ENCODE measurements around the gene ZNF484.
"Not testable (repeated sequence)": the region's sequence is repeated elsewhere in the genome, so short reads cannot be mapped to it uniquely, and the experiment has no call there.

Gene ZNF484

DNA sequence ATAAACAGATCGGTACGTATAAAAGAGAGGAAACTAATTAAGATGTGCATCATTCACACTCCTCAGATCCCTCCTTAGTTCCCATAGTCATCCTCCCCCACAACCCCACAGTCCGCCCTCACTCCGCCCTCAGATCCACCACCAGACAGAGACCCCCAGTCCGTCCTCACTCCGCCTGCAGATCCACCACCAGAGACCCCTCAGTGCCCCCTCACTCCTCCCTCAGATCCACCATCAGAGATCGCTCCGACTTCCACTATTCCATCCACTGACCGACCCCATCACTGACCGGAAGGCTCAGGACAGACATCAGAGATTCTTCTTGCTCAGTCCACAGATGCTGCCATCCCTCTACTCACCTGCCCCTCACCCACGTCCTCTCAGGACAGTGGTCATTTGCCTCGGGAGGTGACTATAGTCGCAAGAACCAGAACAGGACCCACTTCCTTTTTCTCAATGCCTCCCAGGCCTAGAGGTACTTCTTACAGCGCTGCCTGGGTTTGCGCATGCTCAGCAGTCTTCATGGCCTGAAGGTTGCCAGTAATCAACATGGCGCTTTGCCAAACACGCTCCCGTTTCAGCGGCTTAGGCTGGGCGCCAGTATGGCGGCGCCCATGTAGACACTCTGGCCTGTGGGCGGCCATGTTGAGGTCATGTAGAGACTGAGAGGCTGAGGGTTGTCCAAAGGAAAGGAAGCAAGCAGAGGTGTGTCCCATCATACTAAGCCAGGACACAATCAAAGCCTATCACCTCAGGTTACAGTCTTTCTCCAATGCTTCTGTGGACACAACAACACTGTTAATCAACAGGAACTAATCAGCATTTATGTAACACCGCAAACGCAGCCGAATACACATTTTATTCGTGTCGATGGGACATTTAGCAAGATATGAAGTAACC is at the start of gene ZNF484:
TSS of gene ZNF484 (minus strand) at position 508 of the 900 bp plus-strand sequence. CDS start 3,009 bp downstream, outside the sequence.
- no peaks in the 10 kb centered on the region for H3K9me3 ChIP-seq (ENCODE audit: insufficient read depth, low read depth, low read length)
- H3K36me3 ChIP-seq (ENCODE audit: insufficient read depth, low read depth, low read length) = no peaks in the 10 kb centered on the region
- H3K9ac ChIP-seq (ENCODE audit: low read depth, low read length) = peak within 1 kb of the TSS; percentile 82
- peak within 1 kb of the TSS; percentile 77 for H3K4me3 ChIP-seq (ENCODE audit: low read length)
- peaks cover 11% of the 10 kb centered on the region; the same call in 1 of the 2 replicates for H3K4me1 ChIP-seq (ENCODE audit: insufficient read depth, low read length)
- no peaks in the 10 kb centered on the region for H3K27me3 ChIP-seq (ENCODE audit: insufficient read depth, low read length)
- H3K27ac ChIP-seq (ENCODE audit: low read length) = peak within 1 kb of the TSS; percentile 43

DNA sequence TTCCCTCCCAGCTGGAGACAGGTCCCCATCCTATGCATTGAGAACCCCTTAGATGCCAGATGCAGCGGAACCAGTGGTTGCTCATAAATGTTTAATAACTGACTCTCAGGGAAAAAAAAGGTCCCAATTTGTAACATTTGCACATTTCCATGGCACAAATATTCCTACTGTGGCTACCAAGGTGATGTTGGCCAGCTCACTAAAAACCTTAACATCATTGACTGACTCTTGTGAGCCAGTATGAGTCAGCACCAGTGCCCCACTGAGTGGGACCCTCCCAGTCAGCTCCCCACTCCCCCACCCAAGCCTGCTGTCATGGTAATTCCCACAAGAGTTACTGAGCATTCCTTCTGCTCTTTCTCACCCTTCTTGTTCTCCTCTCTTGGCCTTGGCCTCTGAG is 42.6 kb upstream of the ZNF484 start:
- Histone ChIP-seq H3K27me3 (ENCODE audit: insufficient read depth, low read length) (peaks cover 5% of the 10 kb centered on the region; the same call in 1 of the 2 replicates), H3K27ac (ENCODE audit: low read length) (no peak overlapping the region), H3K36me3 (ENCODE audit: insufficient read depth, low read depth, low read length) (no peaks in the 10 kb centered on the region), H3K4me3 (ENCODE audit: low read length) (no peak overlapping the region), H3K9ac (ENCODE audit: low read depth, low read length) (no peak overlapping the region), H3K4me1 (ENCODE audit: insufficient read depth, low read length) (no peaks in the 10 kb centered on the region), H3K9me3 (ENCODE audit: insufficient read depth, low read depth, low read length) (no peaks in the 10 kb centered on the region)

DNA sequence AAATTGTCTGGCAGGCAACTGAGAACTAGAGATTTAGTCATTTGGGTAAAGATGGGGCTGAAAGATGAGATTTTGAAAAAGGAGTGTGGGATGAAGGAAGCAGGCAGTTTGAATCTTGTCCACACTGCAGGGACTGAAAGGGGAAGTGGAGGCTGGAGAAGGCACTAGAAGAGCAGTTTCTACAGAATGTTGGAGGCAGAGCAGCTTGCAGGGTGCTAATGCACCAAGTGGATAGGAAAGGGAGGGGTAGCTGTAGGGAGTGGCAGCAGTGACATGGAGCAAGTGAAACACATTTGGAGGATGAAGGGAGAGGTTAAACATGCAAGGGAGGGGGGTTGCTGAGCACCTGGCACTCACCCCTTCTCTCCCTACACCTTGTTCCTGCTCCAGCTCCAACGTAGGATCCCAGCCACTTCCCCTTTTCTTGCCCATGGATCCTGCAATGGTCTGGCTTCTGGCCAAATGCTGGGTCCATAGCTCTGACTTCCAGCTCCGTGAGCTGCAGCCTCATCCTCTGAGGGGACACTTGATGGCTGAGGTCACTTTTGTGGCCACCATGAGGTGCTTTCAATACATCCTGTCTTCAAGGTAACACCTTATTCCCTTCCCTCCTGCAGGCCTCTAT is 39.5 kb upstream of the ZNF484 start:
- Histone ChIP-seq H3K4me1 (ENCODE audit: insufficient read depth, low read length) (no peaks in the 10 kb centered on the region), H3K36me3 (ENCODE audit: insufficient read depth, low read depth, low read length) (no peaks in the 10 kb centered on the region), H3K9me3 (ENCODE audit: insufficient read depth, low read depth, low read length) (no peaks in the 10 kb centered on the region), H3K27ac (ENCODE audit: low read length) (no peak overlapping the region), H3K27me3 (ENCODE audit: insufficient read depth, low read length) (peaks cover 9% of the 10 kb centered on the region; the same call in 1 of the 2 replicates), H3K9ac (ENCODE audit: low read depth, low read length) (no peak overlapping the region), H3K4me3 (ENCODE audit: low read length) (no peak overlapping the region)

DNA sequence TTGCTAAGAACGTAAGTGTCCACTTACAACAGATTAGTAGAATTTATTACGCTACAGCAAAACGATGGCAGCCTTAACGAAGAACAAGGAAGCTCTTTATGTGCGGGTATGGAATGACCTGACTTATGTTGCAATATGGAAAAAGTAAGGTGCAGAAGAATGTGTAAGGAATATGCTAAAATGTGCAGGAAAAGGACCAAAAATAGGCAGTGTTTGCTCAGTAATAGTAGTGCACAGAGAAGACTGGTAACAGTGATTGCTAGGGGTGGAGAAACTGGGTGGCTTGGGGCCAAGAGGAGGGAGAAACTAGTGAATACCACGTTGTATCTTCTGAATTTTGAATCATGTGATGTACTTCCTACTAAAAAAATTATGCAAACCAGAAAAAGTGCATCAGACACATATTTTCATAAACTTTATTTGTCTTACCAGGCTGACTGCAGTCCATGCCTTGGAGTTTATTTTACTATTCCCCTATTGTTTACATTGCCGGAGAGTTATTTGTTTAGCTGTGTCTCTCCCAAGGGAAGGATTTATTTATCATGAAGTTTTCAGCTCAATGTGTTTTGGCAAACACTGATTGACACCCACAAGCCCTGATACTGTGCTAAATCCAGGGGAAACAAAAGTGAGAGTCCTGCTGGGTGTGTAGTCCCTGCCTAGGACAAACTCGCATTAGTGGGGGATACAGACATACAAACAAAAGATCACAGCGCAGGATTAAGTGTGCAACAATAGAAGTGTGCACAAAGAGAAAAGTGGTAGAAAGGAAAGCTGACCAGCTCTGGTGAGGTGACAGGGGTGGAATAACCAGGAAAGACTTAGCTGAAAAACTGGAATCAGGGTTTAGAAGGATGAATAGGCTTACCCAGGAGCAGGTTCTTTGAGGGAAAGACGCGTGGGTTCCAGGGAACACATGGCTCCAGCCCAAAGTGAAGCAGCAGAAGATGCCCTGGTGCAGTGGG is 34.0 kb upstream of the ZNF484 start:
- H3K4me3 ChIP-seq (ENCODE audit: low read length) = no peak overlapping the region
- no peaks in the 10 kb centered on the region for H3K9me3 ChIP-seq (ENCODE audit: insufficient read depth, low read depth, low read length)
- H3K4me1 ChIP-seq (ENCODE audit: insufficient read depth, low read length) = no peaks in the 10 kb centered on the region
- H3K27ac ChIP-seq (ENCODE audit: low read length) = no peak overlapping the region
- no peaks in the 10 kb centered on the region for H3K36me3 ChIP-seq (ENCODE audit: insufficient read depth, low read depth, low read length)
- H3K27me3 ChIP-seq (ENCODE audit: insufficient read depth, low read length) = peaks cover 4% of the 10 kb centered on the region; the same call in 1 of the 2 replicates
- H3K9ac ChIP-seq (ENCODE audit: low read depth, low read length) = no peak overlapping the region

DNA sequence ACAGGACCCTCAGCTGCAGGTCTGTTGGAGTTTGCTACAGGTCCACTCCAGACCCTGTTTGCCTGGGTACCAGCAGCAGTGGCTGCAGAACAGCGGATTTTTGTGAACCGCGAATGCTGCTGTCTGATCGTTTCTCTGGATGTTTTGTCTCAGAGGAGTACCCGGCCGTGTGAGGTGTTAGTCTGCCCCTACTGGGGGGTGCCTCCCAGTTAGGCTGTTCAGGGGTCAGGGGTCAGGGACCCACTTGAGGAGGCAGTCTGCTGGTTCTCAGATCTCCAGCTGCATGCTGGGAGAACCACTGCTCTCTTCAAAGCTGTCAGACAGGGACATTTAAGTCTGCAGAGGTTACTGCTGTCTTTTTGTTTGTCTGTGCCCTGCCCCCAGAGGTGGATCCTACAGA is 27.3 kb upstream of the ZNF484 start:
- not testable (repeated sequence) for H3K36me3 ChIP-seq (ENCODE audit: insufficient read depth, low read depth, low read length); H3K27ac ChIP-seq (ENCODE audit: low read length); H3K9ac ChIP-seq (ENCODE audit: low read depth, low read length); H3K4me3 ChIP-seq (ENCODE audit: low read length); H3K4me1 ChIP-seq (ENCODE audit: insufficient read depth, low read length); H3K9me3 ChIP-seq (ENCODE audit: insufficient read depth, low read depth, low read length); H3K27me3 ChIP-seq (ENCODE audit: insufficient read depth, low read length)

DNA sequence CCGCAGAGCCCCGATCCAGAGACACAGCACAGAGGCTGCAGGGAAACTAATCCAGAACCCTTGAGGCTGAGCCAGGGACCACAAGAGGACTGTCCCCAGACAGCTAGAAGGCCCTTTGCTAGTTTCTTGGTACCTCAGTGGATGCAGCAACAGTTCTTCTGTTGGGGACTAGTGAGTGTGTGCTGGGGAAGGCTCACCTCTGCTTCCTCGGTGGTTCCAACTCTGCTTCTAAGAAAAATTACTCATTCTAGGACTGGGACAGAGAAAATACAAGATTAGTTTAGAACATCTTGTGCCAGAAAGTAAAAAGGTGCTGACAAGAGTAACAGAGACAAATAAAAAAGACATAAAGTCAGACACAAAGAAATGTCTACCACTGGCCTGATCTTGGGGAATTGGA is 19.5 kb upstream of the ZNF484 start:
- H3K27ac ChIP-seq (ENCODE audit: low read length) = no peak overlapping the region
- no peaks in the 10 kb centered on the region for H3K9me3 ChIP-seq (ENCODE audit: insufficient read depth, low read depth, low read length)
- H3K36me3 ChIP-seq (ENCODE audit: insufficient read depth, low read depth, low read length) = no peaks in the 10 kb centered on the region
- H3K4me3 ChIP-seq (ENCODE audit: low read length) = no peak overlapping the region
- H3K27me3 ChIP-seq (ENCODE audit: insufficient read depth, low read length) = no peaks in the 10 kb centered on the region
- no peak overlapping the region for H3K9ac ChIP-seq (ENCODE audit: low read depth, low read length)
- H3K4me1 ChIP-seq (ENCODE audit: insufficient read depth, low read length) = no peaks in the 10 kb centered on the region

DNA sequence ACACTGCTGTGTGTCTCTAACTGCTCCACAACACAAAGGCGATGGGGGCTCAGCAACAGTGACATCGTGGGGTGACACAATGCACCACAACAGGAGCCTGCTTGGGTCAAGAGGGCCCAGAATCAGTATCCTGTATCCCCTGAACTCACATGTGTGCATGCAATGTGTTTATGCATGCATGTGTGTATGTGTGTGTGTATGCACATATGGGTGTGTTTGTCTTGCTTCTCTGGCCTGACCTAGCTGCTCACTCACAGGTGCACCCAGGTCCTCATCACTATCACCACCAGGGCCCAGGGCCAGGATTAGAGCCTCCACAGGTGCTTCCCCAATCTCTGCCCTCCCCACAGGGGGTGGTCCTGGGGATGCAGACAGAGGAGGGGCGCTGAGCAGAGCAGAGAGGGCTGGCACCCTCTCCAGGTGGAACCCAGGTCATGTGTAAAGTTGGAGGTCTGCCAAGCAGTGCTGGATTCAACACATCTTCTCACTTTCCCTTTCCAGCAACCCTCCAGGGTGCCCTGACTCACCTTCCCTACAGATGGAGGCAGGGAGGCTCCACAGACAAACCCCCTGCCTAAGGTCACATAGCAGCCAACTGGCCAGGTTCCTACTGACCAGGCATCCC is 18.1 kb upstream of the ZNF484 start:
- Histone ChIP-seq H3K36me3 (ENCODE audit: insufficient read depth, low read depth, low read length) (no peaks in the 10 kb centered on the region), H3K9me3 (ENCODE audit: insufficient read depth, low read depth, low read length) (no peaks in the 10 kb centered on the region), H3K9ac (ENCODE audit: low read depth, low read length) (no peak overlapping the region), H3K27ac (ENCODE audit: low read length) (no peak overlapping the region), H3K27me3 (ENCODE audit: insufficient read depth, low read length) (no peaks in the 10 kb centered on the region), H3K4me3 (ENCODE audit: low read length) (no peak overlapping the region), H3K4me1 (ENCODE audit: insufficient read depth, low read length) (peaks cover 4% of the 10 kb centered on the region; the same call in 1 of the 2 replicates)

DNA sequence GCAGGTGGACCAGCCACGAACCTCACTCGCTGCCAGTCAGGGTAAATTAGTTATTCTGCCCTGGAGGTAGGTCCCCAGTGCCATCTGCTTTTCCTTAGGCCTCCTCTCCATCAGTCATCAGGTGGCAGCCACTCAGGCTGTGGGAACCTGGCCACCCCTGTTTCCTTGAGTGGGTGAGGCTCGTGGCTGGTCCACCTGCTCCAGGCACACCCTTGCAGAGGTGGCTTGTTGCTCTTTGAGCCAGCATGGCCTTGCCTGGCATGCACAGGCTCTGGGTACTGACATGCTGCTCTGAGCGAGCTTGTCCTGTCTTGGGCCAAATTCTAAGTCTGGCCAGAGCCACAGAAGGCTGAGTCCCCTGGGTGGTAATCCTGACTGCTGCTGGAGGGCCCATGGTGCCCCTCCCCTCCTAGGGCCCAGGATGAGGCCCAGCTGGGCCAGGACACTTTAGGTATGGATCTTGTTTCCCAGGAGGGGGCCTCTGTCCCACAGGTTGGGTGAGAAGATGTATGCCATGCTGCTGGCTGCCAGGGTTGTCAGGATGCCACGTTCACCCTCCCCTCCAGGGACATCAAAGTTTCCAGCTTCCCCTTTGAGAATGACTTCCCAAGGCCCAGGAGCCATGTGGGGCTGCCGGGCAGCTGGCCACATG is 17.0 kb upstream of the ZNF484 start:
- Histone ChIP-seq H3K27me3 (ENCODE audit: insufficient read depth, low read length) (no peaks in the 10 kb centered on the region), H3K36me3 (ENCODE audit: insufficient read depth, low read depth, low read length) (no peaks in the 10 kb centered on the region), H3K9me3 (ENCODE audit: insufficient read depth, low read depth, low read length) (no peaks in the 10 kb centered on the region), H3K9ac (ENCODE audit: low read depth, low read length) (no peak overlapping the region), H3K4me3 (ENCODE audit: low read length) (no peak overlapping the region), H3K27ac (ENCODE audit: low read length) (no peak overlapping the region), H3K4me1 (ENCODE audit: insufficient read depth, low read length) (peaks cover 4% of the 10 kb centered on the region; the same call in 1 of the 2 replicates)

DNA sequence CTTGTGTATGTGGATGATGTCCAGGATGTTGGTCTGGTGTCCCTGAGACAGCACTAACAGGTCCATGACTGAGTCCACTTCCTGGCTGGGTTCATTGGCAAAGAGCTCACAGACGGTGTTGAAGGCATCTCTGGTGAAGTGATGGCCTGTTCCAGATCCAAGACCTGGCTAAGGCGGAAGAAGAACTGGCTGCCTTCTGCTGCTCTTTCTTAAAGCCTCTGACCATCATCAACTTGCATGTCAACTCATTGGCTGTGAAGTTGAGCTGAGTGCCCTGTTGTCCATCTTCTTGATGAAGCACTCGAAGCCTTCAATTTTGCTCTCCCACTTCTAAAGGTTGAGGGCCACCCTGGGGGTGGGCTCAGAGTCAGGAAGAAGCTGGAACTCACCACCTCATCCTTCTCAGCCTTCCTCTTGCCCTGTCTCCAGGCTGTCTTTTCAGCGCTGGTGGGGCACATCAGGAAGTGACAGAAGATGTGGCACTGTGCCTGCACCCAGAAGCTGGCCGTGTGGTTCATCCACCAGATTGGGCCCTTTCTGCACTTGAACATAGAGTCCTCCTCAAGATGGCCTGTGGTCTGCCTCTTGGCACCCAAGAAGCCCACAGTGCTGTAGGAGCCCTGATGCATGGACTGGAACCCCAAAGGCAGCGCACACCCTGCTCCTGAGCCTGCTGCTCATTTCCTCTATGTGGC is 16.2 kb upstream of the ZNF484 start:
- H3K27ac ChIP-seq (ENCODE audit: low read length); H3K9ac ChIP-seq (ENCODE audit: low read depth, low read length); H3K9me3 ChIP-seq (ENCODE audit: insufficient read depth, low read depth, low read length); H3K36me3 ChIP-seq (ENCODE audit: insufficient read depth, low read depth, low read length); H3K27me3 ChIP-seq (ENCODE audit: insufficient read depth, low read length); H3K4me1 ChIP-seq (ENCODE audit: insufficient read depth, low read length); H3K4me3 ChIP-seq (ENCODE audit: low read length): not testable (repeated sequence)

DNA sequence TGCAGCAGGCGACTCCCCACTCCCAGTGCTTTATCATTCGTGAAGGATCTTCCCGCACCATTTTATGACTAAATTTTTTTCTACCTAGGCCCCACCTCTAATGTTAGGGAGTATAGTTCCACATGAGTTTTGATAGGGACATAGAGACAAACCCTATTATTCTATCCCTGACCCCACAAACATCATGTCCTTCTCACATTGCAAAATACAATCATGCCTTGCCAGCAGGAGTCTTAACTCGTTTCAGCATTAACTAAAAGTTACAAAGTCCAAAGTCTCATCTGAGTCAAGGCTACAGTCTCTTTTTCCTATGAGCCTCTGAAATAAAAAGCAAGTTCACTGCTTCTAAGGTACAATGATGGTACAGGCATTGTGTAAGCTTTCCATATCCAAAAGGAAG is 14.4 kb upstream of the ZNF484 start:
- H3K27me3 ChIP-seq (ENCODE audit: insufficient read depth, low read length); H3K36me3 ChIP-seq (ENCODE audit: insufficient read depth, low read depth, low read length); H3K4me3 ChIP-seq (ENCODE audit: low read length); H3K9ac ChIP-seq (ENCODE audit: low read depth, low read length); H3K9me3 ChIP-seq (ENCODE audit: insufficient read depth, low read depth, low read length); H3K4me1 ChIP-seq (ENCODE audit: insufficient read depth, low read length); H3K27ac ChIP-seq (ENCODE audit: low read length): not testable (repeated sequence)

Measured in iPS-20b (cell line).